ENCODE results near the gene LRRC52. TPM values are rescaled to one million over a fixed set of nuclear protein-coding genes. Genes with fewer than 3 reads are reported as not detected.

The LRRC52 gene
- total and polyA plus RNA-seq, 2 donors (not counting 1 experiment from before 2014, with no cell fraction given), result not detected

GRCh38 chr1:165595246-165595938 lies 51.6 kb downstream of the LRRC52 start:
- Histone ChIP-seq H4K20me1 (ENCODE audit: control insufficient read depth, insufficient read depth, low read length, poor library complexity, severe bottlenecking) (no peaks in the 10 kb centered on the region), H3K4me2 (replicated peaks; ENCODE audit: low read depth, low read length, poor library complexity, severe bottlenecking) (no peak overlapping the region), H3K4me3 (ENCODE audit: control extremely low read depth in 1 of 5, extremely low read depth in 1 of 5, insufficient read depth in 1 of 5, low read depth in 2 of 5, low read length in 4 of 5) (no peak overlapping the region), H3K9me3 (ENCODE audit: control extremely low read depth in 1 of 3, control insufficient read depth in 2 of 3, insufficient read depth in 1 of 3, low read length in 2 of 3) (peaks cover 0 to 6% (median 0%) of the 10 kb centered on the region in 3 donors), H3K79me2 (ENCODE audit: control insufficient read depth, insufficient read depth, low read length) (no peaks in the 10 kb centered on the region), H2AFZ (ENCODE audit: insufficient read depth, low read depth, low read length, poor library complexity, severe bottlenecking) (no peak overlapping the region), H3K36me3 (replicated peaks in 1 of 2; ENCODE audit: control extremely low read depth in 1 of 2, control insufficient read depth in 1 of 2, extremely low read depth in 1 of 2, insufficient read depth in 2 of 2, low read length in 1 of 2) (no peaks in the 10 kb centered on the region), H3K27ac (ENCODE audit: low read length in 2 of 2) (no peak overlapping the region), H3K4me1 (ENCODE audit: control insufficient read depth in 2 of 2, insufficient read depth in 2 of 2, low read length in 2 of 2) (peaks cover 21 to 22% of the 10 kb centered on the region in 2 donors), H3K9ac (ENCODE audit: low read length) (no peak overlapping the region), H3K27me3 (replicated peaks in 1 of 4; ENCODE audit: control extremely low read depth in 1 of 4, control insufficient read depth in 3 of 4, insufficient read depth in 4 of 4, low read length in 3 of 4) (peaks cover 0 to 46% (median 40%) of the 10 kb centered on the region in 4 experiments)
- ATAC-seq (ENCODE audit: low read depth), result no peak
- H3K9me3 Mint-ChIP-seq (ENCODE audit: insufficient read depth), result no peaks in the 10 kb centered on the region
- no CpG with 5 or more reads among the region's 1 CpG for WGBS (ENCODE audit: insufficient coverage)
- H3K4me3 Mint-ChIP-seq, result no peak overlapping the region
- intact Hi-C loops (cut with micrococcal nuclease), result loop anchor here (10.0 kb wide), 1 partner anchor 481 kb away; no protein-coding TSS in a partner anchor
- no peak for TF ChIP-seq CTCF (IDR thresholded peaks at IDR 0.05)
- no peak for TF ChIP-seq EZH2 (IDR thresholded peaks at IDR 0.05; ENCODE audit: borderline replicate concordance, insufficient read depth, low read depth, low read length, poor library complexity, severe bottlenecking)
- H3K27ac Mint-ChIP-seq, result no peak overlapping the region
- H3K27me3 Mint-ChIP-seq, result peaks cover 71% of the 10 kb centered on the region
- peaks cover 20% of the 10 kb centered on the region for H3K4me1 Mint-ChIP-seq
- CTCF ChIA-PET, result interaction anchor here (1.1 to 14.4 kb wide), 3 partner anchors 200 to 331 kb away, joined by 3 to 206 read pairs (median 86); no protein-coding TSS in a partner anchor
- DNase-seq, result no peak
- POLR2A ChIA-PET, result no interaction called here

All from B cell (primary cell).